ENCODE results near the gene RYR3.

GRCh38 chr15:33680336-33680735 is 369.6 kb downstream of the RYR3 start:
- TF ChIP-seq POLR2A (IDR thresholded peaks at IDR 0.05; ENCODE audit: low read depth) (no peak), POLR2AphosphoS5 (IDR thresholded peaks at IDR 0.05) (no peak)

All from esophagus muscularis mucosa (tissue), 2 donors.